ENCODE measurements around the gene PPFIBP1.

PPFIBP1 gene

DNA sequence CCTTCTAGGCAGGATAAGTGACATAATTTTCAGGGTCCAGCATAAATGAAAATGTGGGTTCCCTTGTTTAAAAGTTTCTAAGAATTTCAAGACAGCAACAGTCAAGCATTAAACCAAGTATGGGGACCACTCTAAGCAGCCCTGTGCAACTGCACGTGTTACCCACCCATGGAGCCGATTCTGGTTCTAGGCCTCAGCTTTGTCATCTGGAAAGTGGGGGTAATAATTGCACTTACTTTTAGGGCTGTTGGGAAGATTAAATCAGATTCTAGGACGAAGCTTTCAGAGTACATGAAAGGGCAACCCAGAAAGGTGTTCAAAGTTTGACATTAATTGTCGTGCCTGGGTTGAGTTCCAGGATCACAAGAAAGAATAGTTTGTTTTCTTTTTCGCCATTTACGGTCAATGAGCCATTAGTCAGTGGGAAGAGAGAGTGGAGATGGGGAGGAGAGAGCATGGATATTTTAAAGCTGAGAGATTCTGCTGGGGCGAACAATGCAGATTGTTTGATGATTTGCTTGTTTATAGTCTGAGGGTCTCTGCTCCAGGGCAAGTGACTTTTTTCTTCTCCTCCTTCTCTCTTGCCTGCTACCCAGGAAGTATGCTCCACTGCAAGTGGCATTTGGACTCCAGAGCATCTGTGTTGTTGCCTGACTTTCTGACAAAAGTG, 10.7 kb upstream of the PPFIBP1 start:
- no peak for DNase-seq

DNA sequence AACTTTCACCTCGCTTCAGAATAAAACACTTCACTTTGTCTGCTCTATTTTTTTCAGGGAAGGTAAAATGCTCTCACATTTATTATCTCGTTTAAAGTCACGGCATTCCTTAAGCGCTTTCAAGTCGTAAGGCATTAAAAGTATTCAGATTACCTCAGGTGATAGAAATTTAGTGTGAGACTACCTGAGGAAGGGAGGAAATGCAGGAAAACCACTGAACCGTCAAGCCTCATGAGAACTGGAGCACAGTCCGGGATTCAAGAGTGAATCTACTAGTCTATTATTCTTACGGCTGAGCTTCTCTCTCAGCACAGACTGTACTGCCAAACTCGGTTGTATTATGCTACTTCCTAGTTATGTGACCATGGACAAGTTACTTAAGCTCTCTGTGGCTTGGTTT, 8.3 kb upstream of the PPFIBP1 start:
- no peak for DNase-seq

DNA sequence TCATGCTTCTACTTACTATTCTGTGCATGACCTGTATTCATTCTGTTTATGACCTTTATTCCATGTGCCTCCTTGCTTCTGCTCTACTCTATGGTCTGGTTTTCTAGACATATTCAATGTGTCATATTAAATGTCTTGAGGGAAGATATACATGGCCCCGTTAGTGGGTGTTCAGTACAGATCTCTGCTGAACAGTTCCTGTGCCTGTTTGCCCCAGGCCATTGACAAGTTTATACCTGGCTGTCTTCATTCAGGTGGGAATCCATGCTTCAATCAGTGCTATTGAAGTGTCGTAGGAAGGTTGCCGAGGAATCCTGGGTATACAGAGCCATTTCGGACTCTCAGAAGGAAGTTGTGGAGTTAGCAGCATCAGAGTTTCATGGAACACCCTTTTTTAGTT, 7.4 kb upstream of the PPFIBP1 start:
- DNase-seq, result no peak

DNA sequence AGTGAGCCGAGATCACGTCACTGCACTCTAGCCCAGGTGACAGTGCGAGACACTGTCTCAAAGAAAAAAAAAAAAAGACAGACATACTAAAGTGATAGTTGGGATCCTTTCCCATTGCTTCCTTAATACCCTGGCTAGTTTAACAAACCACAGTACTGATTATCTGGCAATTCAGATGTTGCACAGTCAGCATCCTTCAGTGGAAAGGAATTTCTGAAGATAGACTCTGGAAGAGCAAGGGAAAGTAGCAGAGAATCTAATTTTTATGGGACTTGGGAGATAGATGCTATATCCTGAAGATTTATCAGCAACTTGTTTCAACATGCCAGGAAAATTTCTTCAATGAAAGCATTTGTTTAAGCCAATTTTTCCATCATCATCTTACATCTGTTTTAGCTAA, 6.5 kb upstream of the PPFIBP1 start:
- no peak for DNase-seq

DNA sequence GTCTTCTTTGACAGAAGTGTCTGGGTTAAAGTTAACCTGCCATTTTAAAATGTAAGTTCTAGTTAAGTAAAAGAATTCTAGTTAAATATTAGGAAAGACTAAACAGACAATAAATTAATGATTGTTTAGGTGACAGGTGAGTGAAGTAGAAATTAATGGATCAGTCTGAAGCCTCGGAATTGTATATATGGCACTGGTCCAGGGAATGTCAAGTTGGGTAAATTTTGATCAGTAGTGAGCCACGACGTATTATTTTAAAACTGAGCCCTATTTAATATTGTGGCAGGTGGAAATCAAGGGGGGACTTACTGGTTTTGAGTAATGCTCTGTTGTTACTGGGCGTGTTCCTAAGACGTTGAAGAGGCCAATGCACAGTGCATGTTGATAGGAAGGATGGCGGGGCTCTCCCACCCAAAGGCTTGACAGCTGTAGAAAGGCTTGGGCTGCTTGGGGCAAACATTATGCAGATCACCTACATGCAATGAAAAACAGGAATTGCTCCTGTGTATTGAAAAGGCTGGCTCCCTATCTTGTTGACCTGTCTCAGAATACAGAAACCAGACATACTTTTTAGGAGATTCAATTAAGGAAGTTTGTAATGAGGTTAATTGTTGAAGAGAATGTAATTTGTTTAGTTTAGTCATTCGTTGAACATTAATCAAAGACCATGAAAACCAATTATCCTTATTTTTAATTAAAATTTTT, 5.9 kb upstream of the PPFIBP1 start:
- DNase-seq, result no peak

DNA sequence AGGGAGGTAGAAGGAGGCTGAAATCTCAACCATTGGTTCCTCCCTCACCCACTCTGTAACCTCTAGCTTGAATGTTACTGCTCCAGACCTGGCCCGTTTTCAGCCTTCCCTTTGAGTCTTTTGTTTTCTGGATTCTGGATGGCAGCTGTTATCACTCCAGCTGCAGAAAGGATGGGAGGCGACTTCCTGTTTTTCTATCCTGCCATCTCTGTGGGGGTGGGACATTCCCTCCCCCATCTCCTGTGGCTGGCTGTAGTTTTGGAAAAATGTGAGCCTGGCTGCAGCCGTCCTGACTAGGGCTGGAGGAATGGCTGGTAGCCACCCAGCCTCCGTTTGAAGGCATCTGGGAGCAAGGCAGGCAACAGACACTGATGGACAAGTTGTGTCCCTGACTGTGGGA, 2.9 kb upstream of the PPFIBP1 start:
- no peak for DNase-seq

DNA sequence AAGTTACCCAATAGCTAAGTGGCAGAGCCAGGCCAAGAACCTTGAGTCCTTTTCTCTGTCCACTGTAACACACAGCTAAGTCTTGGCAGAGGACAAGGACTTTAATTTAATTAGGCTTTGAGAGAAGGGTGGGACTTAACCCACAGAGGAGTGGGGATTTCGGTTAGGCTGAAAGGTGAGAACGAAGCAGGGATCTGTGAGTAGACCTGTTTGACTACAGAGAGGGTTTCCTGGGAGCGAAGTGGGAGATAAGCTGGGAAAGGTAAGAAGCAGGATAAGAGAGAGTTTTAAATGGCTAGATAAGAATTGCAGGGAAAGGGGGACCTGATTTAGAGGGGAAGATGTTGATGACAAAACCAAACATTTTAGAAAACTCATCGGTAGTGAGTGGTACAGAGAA, 2.0 kb upstream of the PPFIBP1 start:
- no peak for DNase-seq

DNA sequence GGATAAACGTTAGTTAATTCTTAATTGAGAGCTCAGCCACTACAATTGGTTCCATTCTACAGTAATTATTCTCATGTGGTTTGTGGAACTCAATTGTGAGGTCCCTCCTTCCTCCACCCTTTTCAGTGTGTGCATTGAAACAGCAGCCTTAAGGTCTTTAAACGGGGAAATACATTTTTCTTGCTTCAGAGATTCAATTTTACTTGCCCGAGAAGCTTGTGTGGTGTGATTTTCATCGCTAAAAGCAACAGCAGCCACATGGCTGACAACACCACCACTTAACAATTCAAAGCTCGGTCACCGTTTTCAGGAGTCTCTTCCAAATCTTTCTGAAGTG, 733 bp upstream of the PPFIBP1 start:
- no peak for DNase-seq

DNA sequence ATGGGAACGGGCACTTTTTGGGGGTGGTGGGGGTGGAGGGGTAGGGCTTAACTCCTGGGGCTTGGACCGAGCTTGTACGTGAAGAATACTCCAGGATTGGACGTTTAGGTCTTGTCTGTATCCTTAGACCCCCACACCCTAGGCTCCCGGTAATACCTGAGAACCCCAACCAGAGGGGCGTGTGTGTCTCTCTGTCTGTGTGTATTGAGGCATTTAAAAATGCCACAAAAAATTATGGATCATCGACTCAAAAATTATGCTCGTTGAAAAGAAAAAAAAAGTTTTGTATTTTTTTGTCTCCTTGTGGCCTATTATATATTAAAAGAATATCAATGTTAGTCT, 459 bp downstream of the PPFIBP1 start:
- DNase-seq, result no peak

DNA sequence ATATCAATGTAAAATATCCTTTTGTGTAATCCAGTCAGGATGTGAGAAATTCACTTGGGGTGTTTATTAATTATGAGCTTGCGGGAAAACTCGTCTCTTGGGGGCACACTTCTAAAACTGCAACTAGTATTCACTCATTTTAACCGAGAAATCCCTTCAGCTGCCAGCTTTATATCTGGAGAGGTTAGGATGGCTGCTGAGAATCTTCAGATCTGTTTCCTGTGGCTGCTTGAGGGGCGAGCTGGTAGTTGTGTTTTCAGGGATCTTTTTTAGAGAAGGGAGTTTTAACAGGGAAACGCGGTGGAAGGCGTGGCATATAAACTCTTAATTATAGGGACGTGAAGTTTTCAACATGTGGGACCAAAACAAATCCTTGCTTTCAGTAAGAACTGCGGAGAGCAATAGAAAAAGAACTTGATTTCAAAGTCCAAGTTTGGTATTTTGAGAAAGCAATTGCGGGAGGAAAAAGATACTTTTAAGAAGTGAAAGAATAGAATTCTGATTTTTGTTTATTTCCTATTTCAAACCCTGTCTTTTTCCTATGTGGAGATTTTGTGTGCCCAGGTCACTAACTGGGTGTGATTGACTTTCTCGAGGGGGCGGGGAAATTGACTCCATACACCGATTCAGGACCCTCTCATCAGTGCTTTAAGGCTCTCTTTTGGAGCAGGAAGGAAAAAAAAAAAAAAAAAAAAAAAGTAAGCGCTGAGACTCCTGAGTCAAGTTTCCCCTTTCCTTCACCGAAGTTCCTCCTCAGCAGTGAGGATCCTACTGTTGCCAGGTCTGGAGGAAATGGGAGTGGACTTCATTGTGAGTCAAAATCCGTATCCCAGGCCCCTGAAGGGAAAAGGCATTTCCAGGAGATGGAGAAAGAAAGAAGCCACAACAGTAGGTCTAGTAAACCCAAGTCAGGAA, 1.1 kb downstream of the PPFIBP1 start:
- DNase-seq, result no peak

DNA sequence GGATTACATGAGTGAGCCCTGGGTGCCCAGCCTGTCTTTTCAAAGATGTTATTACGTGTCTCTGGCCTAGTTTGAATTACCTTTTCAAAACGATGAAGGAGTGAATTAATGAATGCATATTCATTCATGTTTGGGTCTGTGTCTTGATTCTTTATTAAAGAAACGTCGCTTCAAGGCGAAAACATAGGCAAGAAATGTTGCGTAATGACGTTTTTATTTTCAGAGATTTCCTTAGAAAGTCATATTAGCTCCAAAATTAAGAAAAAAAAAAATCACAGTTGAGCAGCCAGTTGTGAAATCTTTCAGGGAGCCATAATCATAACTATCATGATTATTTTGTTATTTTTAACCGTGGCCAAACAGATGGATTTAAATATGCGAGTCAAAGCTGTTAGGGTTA, 3.5 kb downstream of the PPFIBP1 start:
- no peak for DNase-seq

DNA sequence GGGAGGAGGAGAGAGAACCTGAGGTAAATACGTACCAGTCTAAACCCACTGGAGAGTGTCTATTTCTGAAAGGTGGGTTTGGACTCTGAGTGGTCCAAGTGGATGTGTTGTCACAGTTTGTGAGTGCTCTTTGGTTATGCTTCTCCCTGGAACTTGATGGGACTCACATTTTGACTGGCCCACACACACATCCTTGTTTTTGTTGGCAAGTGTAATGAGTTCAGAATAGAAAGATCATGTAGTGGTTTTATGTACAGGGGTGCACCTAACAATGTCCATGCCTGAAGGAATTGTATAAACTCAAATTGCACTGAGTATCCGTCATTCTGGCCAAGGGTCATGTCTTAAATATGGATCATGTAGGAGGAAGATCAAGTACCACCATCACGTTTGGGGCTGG, 4.8 kb downstream of the PPFIBP1 start:
- DNase-seq, result no peak

DNA sequence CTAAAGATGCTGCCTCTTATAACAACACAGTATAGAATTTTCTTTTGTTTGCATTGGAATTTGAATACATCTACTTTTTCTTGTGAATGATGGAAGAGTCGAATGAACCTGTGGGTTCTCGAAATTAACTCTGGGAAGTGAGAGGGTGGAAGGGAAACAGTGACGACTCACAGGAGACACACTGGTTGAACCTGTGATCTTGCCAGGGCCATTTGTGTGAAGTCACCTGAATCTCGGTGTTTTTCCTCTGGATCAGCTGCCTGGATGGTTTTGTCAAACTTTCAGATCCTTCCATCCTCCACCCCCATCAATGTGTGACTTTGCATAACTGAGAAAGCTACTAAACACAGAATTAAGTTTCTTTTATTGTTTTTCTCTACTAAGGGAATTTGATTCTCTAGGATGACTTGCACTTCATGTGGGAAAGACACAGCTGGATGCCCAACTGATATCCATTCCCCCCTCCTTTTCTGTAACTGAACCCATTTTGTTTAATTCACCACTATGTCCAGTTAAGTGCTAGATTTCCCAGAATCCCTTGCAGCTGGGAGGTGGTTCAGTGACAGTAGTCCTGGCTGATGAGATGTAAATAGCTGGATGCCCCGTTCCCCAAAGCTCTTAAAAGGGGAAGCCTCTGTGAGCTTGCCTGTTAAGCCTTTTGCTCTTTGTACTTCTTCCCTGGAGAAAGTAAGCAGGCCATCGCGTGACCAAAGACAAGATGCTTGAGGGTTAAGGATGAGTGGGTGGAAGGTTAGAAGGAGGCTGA, 6.3 kb downstream of the PPFIBP1 start:
- no peak for DNase-seq

DNA sequence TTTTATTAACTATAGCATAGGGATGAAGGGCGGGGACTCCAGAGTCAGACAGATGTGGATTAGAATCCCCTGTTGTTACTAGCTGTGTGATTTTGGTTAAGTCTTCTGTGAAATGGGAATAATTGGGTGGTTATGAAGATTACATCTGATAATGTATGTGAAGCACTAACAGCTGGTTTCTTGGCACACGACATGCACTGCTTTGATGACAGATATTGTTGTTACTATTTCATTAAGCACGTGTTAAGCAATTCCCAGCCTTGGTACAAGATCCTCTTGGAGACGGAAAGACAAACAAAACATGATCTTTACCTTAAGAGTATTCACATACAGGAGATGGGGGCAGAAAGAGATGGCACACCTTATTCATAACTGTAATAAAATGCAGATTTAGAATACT, 7.9 kb downstream of the PPFIBP1 start:
- no peak for DNase-seq

DNA sequence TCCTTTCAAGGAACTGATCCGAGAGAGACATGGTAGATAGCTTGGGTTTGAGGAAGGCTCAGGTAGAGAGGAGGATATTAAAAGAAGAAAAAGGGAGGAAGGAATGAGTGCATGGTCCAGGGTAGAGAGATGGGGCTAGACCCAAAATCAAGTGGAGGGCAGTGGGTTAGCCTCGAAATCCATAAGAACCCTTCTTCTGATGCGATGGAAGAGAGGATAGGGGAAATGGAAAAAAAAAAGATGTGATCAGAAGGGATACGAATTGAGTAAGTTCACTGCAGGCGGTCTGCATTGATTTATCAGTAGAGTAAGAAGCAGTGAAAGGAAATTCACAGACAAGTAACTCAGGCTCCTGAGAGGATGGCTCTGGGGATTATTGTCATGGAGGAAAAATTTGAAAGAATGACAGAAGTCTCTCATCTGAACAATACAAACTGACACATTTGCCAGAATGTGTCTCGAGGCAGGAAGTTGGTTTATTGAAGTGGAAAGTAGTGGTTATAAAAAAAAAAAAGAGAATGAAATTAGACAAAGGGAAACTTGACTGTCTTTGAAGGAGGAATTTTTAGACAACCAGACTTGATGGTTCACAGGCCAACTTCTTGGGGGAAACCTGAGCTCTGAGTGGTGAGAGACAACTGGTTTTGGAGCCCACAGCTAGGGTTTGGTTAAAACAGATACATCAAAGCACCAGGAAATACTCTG, 10.2 kb downstream of the PPFIBP1 start:
- DNase-seq, result peak in 1 of 2 donors; percentile 34

DNA sequence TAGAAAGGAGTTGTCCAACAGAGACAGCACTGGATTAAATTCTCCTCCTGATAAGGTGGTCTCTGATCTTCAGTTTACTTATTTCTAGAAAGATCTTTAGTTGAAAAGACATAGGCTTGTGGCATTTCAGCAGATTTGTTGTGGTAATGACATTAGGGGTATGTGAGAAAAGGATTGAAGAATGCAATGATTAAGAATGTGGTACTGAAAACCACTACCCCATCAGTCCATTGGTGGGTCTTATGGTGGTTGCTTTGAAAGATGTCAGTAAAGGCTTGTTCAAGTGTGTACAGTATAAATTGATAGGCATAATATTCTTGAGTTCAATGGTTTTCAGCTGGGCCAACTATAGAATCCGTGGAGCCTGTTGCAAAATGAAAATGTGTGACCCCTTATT, 10.8 kb downstream of the PPFIBP1 start:
- DNase-seq, result no peak

DNA sequence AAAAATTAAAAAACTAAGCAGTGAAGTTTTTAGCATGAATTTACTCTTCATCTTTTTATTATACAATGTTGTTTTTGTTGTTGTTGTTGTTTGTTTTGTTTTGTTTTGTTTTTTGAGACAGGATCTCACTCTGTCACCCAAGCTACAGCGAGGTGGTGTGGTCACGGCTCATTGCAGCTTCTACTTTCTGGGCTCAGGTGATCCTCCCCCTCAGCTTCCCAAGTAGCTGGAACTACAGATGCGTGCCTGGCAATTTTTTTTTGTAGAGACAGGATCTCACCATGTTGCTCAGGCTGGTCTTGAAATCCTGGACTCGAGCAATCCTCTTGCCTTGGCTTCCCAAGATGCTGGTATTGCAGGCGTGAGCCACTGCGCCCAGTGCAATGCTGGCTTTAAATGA, 11.3 kb downstream of the PPFIBP1 start:
- no peak for DNase-seq

DNA sequence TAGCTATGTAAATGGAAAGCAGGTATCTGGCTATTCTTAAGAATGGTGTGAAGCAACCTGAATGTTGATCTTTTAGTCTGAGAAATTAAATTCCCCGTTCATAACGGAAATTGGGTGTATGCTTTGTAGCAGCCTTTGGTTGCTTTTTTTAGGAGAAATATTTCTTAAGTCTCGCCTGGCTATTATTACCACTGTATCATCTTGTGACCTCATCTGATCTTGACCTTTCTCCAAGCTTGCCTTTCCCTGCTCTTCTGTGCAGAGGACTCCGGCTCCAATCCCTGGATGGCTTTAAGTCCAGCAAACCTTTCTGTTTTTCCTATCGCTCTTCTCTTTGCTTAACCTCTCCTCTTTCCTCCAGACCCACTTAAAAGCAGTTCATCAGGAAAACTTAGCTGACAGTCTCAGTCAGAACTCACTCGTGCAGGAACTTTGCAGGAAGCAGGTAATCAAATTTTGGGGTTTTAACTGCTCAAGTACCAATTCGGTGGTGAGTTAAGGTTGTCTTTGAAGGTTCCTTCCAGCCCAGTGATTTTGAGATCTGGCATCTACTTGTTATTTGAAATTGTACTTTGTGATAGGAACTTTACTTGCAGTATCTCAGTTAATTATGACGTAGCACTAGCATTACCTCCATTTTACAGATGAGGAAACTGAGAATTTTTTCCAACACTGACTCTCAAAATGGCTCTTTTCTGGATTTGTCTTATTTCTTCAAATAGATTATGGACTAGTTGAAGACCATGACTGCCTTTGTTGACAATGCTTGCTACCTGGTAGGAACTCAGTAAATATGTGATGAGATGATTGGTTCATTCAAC, 14.1 kb downstream of the PPFIBP1 start:
- DNase-seq, result no peak

DNA sequence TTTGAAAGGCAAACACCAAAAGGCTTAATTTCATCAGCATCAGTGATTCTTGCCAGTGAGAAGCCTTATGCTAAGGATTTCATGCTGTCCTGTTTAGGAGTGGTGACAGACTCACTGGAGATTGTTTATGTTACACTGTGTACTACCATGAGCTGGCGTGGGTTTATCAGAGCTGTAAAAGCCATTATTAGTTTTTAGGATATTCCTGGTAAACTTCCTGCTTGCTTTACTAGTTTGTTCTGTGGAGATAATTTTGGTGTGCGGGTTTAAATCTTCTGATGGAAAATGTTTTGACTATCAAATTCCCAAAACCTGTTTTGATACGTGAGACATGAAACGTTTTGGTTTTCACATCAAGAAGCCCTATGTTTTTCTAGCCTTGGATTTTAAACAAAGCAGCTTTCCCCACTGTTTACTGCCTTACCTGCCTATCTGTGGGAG, 15.2 kb downstream of the PPFIBP1 start:
- no peak for DNase-seq

DNA sequence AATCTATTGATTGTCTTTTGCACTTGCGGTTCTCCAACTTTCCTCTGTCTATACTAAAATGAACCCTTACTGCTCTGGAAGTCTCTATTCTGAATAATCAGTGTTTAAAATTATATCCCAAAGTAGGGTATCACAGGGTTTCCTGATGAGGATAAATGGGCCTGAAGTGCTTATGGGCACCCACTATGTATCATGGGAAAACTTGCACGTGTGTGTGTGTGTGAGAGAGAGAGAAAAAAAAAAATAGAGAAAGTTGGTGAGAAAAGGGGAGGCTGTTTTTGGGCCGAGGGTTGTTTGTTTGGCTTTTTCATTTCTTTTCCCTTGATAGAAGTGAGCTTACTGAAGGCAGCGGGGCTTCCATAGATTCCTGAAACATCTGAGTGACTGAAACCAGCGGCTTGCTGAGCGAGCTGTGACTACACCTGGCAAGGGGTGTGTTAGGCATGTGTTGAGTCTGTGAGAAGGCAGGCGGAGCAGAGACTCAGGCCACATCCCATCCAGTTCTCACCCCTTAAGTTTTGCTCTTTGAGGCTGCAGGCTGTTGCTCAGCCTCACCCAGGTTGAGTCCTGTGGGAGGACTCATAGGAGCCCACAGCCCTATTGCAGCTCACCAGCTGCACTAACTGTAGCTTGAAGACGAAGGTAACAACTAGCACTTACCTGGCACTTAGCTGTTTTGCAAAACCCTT, 17.2 kb downstream of the PPFIBP1 start:
- DNase-seq, result no peak

DNA sequence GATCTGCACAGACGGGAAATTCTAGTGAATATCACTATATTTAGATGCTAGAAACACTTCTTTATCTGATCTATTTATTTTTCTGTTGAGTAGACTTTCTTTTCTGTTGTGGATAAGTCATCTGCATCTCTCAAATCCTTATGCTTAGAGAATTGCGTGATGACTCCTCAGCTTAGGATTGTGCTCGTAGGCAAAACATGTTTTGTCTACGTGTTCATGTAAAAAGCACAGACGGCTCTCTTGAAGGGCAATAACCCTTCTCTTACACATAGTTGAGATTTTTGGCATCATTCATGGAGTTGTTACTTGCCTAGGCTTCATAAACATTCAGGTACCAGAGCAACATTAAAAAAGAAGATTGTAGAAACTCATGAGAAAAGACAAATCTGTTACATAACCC, 18.6 kb downstream of the PPFIBP1 start:
- DNase-seq, result no peak

Data from CD4-positive, alpha-beta T cell treated with Interleukin-4 for 1 hour (primary cell).